Stimulated activated CD8-positive, alpha-beta memory T cell treated with anti-CD3 and anti-CD28 coated beads, Interleukin-7, amount 100 ng/mL, for 4 hours (primary cell): ENCODE data around the gene STIM1.
A peak's percentile ranks its signal among the peaks of the same experiment; 100 is the strongest.

Experiments used
- DNase-seq, 2 donors: peaks; one replicate each; pipeline ENCODE4 v3.0.0-alpha.2; 2020; ENCODE audit warnings: low read depth in 2 of 2

Gene STIM1

DNA sequence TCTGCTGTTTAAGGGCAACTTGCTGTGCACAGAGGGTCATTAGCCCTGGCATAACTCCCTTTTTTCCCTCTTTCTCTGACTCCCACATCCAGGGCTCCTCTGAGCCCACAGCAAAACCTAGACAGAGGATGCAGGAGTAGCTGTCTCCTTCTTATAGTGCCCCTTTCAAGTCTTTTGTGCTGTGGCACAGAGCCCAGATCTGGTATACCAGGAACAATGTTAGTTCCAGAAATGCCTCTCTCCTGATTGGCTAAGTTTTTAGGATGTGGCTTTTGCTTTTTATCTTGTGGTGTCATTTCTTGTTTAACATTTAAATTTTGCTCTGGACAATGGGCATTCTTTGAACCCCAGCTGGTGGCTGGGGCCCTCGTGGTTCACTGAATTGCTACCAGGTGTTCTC lies 213.5 kb downstream of the STIM1 start:
- DNase-seq: no peak

DNA sequence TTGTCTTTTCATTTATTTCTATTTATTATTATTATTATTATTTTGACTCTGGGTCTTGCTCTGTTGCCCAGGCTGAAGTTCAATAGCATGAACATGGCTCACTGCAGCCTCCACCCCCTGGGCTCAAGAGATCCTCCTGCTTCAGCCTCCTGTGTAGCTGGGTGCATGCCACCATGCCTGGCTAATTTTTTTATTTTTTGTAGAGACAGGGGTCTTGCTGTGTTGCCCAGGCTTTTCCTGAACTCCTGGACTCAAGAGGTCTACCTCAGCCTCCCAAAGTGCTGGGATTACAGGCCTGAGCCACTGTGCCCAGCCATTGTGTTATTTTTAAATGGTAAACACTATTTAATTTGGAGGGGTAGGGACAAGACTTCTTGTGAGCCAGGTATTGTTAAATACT lies 215.9 kb downstream of the STIM1 start:
- no peak for DNase-seq

DNA sequence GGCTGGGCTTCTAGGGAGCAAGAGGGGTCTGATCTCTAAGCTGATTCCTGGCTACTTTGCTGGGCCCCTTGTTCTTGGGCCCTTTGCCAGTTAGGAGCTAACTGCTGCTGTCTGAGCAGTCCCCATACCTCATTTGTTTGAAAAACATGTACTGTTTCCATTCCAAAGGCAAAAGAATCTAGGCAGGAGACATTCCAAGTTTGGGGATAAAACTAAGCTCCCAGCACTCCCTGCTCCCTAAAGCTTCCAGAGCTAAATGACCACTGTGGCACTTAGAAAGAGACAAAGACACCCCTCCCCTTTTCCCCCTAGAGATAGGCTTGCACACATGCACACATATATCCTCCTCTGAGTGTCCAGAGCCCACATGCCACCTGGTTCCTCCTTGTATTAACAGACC lies 216.4 kb downstream of the STIM1 start:
- DNase-seq: no peak

DNA sequence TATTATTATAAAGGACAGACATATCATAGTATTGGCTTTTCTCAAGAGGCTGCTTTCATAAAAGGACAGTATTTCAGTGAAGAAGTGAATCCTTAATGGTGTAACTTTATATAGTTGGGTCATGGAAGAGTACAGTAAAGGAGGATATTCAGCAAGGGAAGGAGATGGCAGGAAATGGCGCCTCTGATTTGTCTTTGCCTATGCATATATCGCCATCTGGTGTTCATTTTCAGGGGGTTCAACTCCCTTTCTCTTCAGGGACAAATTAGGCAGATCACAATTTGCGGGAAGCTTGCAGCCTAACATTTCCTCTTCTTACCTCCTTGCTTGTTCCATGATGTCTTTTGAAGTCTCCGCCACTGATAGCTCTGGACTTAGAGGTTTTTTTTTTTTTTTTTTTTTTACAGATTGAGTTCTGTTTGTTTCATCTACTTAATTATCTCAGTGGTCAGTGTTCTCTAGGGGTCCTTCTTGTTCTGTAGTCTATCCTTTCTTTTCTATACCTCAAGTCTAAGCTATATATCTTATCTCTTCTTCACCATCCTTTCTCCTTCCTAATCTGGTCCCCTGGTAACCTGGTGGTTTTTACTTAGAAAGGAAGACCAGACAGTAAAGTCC lies 217.3 kb downstream of the STIM1 start:
- peak in 1 of 2 donors; percentile 22 for DNase-seq

DNA sequence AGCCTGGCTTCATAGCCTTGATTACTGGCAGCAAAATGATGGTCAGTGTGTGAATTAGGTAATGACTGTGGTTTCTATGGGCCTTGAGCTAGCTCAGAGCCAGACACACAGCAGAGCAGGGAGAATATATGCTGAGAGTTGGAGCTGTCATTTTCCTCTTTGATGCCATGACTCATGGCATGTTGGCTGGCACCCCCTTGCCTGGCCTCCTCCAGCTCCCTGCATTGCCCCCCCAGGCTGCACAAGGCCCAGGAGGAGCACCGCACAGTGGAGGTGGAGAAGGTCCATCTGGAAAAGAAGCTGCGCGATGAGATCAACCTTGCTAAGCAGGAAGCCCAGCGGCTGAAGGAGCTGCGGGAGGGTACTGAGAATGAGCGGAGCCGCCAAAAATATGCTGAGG lies 218.8 kb downstream of the STIM1 start:
- no peak for DNase-seq

DNA sequence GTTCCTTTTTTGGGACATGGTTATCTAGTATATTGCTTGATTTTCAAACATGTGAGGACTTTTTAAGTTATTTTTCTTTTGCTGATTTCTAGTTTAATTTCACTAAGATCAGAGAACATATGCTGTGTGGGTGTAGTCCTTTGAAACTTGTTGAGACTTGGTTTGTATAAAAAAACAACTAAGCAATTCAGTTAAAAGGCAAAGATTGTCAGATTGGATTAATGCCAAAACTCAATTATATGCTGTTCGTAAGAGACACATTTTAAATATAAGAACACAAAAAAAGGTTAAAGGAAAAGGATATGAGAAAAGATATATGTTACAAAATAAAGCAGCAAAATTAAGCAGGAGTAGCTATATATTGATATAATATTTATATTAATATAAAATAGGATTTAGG lies 221.3 kb downstream of the STIM1 start:
- DNase-seq: no peak

DNA sequence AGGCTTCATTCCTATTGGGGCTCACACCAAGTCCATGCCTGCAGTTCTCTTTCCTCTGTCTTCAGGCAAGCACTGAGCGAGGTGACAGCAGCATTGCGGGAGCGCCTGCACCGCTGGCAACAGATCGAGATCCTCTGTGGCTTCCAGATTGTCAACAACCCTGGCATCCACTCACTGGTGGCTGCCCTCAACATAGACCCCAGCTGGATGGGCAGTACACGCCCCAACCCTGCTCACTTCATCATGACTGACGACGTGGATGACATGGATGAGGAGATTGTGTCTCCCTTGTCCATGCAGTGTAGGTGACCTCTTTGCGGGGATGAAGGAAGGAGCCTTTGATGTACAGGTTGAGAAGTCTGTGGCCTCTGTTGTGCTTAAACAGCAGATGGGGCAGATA lies 227.7 kb downstream of the STIM1 start:
- no peak for DNase-seq

DNA sequence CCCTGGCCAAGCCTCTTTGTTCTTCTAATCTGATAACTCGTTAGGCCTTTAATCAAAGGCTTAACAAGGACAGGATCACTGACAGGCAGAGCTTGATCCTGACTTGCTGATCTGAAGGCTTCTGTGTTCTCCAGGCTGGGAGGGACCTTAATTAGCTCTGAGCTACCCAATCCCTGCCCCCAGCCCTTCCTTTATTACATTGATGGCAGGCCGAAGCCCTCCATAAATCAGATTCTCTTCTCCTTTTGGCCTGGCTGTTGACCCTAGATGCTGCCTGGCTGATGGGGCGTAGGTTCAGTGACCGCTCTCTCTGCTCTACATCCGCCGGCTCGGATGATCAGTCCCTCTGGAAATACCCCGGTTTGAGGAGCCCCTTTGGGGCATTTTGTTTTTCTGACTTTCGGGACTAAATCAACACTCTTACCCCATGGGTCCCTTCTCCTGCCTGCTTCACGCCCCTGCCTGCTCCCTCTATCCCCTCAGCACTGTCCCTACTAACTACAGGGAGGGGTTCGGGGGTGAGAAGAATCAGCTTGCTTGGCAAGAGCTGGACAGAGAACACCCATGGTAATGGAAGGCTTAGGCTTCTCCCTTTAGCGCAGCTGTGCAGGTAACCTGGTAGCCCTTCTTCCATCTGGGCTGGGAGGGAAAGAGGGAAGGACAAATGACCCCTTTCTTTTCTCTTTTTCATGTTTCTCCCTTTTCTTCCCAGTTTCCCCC lies 229.1 kb downstream of the STIM1 start:
- no peak for DNase-seq

DNA sequence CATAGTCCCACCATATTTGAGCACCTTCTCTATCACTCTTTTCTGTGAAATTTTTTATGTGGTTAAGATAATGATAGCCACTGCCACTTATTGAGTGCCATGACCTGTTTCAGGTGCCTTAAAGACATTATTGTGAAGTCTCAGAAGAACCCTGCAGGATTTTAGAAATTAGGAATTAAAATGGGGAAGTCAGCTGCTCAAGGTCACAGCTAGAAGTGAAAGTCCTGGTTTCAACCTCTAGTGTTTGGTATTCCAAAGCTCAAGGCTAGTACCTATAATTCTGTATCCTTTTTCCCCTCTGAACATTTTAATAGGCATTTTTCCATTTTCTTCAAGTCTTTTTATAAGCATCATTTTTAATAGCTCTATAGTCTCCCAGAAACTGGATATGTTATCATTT lies 230.1 kb downstream of the STIM1 start:
- DNase-seq: no peak

DNA sequence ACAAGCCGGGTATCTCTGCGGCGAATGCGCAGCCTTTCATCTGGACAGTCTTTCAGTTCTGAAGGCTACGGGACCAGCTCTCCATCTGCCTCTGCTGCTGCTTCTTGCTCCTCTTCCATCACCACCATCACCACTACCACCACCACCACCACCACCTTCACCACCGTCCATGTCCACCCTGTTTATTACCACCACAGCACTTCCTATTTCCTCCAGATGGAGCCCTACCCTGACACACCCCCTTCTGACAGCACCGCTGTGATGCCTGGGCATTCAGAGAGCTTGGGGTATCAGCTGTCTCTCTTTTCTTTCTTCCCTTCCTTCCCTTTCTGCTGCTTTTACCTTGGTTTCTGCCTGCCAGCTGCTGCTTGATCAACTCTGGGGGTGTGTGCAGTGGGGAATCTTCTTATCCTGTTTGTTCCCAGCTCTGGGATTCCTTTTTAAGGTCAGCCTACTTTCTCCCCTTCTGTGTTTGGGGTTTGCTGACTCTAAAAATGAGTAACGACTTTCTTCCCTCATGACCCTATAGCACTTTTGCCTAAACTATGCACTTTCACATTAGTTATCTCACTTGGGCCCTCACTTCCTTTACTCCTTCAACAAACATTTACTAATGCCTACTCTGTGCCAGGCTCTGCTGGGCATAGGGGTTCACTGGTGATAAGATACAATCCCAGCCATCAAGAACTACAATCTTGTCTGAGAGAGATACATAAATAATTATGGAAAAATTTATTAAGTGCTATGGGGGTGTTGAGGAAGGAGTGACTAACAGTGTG lies 231.3 kb downstream of the STIM1 start:
- DNase-seq: no peak

DNA sequence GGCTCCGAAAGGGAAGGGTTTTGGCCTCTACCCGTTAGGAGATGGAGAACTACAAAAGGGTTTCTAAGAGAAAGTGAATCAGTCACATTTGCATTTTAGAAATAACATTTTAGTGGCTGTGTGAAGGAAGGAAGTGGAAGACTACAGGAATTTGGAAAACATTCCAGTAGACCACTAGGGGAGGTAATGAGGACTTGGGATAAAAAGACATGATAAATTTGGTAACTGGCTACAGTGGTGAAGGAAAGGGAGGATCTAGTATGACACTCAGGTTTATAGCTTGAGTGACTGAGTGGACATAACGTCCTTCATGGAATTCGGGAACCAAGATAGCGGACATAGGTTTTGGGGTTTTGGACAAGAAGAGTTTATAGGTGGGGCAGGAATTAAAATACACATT lies 232.1 kb downstream of the STIM1 start:
- DNase-seq: no peak

DNA sequence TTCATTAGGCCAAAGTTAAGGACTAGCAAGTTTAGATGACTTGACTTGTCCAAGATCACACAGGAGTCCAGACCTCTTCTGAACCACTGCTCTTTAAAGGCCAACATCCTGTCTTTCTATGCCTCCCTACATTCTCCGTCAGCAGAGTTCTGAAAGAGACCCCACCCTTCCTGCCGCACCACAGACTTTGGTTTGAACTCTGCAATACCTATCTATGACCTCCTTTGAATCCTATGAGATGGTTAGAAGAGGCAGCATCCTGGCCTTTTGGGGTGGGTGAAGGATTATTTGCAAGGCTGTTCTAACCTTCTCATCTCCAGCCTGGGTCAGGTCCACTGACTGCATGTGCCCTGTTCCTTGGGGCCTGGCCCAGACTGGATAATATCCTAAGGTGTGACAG lies 234.8 kb downstream of the STIM1 start:
- no peak for DNase-seq

DNA sequence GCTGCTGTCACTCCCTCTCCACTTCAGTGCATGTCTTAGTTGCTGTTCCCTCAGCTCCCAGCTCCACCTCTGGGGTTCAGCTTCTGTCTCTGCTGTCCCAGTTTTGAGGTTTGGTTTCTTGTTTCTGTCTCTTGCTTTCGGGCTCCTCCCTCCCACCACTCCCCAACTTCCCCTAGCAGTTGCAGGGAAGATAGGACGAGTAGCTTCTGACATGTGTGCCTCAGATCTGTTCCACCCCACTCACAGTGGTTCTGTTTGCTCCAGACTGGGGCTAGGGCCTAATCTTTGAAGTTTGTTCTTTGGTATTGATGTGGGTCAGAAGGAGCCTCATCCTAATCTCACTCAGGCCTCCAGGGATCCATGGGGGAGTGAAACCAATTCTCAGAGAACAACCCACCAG lies 236.6 kb downstream of the STIM1 start:
- DNase-seq: no peak

DNA sequence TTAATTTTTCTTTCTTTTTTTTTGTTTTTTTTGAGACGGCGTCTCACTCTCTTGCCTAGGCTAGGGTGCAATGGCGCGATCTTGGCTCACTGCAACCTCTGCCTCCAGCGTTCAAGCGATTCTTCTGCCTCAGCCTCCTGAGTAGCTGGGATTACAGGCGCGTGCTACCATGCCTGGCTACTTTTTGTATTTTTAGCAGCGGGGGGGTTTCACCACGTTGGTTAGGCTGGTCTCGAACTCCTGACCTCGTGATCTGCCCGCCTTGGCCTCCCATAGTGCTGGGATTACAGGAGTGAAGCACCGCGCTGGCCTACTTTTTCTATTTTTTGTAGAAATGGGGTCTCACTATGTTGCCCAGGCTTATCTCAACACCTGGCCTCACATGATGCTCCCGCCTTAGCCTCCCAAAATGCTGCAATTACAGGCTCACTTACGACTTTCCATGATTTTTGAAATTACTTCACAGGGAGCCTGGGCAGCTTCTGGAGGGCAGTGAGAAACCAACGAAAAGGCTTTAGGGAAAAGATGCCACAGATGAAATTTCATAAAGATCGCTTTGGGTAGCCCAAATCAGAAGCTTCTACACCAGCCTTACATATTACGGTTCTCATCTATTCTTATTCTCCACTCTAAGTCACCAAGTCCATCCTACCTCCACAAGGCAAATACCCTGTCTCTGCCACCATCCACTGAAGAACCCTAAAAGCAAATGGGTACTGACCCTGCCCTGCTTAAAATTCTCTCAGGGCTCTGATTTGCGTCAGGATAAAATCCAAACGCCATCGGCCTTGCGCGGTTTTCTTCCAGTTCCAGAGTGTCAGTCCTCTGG lies 238.3 kb downstream of the STIM1 start:
- no peak for DNase-seq

DNA sequence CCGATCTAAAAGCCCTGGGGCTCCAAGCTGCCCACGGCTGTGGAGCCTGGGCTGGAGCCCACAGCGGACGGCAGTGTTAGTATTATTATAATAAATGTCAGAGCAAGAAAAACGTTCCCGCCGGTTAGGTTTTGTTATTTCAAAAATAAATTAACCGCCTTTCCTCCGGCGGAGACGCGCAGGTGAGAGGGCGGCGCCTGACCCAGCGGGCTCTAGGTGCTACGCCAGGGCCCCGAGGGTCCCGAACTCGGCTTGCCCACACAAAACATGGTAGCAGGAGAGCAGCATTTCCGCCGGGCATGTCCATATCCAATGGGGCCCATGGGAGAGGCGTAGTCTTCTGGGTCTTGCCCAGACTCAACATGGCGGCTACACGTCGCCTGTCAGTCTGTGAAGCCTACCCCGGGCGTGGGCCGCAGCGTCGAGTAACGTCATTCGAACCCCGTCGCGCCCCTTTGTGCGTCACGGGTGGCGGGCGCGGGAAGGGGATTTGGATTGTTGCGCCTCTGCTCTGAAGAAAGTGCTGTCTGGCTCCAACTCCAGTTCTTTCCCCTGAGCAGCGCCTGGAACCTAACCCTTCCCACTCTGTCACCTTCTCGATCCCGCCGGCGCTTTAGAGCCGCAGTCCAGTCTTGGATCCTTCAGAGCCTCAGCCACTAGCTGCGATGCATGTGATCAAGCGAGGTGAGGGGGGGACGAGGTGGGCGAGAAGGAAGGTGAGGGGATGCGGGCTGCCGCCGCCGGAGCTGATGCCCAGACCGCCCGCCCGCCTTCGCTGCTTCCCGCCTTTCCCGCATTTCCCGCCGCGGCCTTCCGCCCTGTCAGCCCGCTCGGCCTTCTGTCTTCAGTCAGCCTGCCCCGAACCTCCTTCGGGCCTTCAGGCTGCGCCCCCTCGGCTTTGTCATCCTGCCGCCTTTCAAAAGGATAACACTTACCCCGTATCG lies 239.2 kb downstream of the STIM1 start, which contains the start of gene RRM1:
RRM1 (plus strand) TSS at position 452 of the 944 bp plus-strand sequence; CDS start at position 666, 214 bp downstream.
- DNase-seq: peak; percentile 86 to 90

DNA sequence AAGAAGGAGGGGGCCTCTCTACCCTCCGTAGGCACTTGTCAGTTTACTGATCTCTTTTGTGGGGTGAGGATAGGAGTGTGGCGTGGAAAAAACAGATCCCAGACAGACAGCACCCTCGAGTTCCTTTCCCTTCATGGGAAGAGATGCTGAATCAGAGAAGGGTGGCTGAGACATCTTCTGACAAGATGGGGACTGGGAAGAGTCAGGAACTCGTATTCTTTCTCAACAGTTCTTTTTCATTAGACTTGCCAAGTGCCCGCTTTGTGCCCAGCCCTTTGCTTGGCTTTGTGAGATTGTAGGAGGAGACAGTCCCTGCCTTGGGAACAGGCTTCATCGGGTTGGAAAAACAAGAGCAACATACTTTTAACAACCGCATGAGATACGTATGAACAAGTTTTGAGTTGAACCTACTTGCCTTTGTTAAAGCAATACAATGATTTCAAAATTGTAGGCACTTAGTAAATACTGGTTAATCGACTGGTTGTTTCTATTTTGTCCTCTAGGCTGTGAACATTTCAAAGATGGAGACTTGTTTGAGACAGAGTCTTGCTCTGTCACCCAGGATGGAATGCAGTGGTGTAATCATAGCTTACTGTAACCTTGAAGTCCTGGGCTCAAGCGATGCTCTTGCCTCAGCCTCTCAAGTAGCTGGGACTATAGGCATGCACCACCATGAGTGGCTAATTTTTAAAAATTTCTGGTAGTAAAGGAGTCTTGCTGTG lies 240.2 kb downstream of the STIM1 start:
- no peak for DNase-seq

DNA sequence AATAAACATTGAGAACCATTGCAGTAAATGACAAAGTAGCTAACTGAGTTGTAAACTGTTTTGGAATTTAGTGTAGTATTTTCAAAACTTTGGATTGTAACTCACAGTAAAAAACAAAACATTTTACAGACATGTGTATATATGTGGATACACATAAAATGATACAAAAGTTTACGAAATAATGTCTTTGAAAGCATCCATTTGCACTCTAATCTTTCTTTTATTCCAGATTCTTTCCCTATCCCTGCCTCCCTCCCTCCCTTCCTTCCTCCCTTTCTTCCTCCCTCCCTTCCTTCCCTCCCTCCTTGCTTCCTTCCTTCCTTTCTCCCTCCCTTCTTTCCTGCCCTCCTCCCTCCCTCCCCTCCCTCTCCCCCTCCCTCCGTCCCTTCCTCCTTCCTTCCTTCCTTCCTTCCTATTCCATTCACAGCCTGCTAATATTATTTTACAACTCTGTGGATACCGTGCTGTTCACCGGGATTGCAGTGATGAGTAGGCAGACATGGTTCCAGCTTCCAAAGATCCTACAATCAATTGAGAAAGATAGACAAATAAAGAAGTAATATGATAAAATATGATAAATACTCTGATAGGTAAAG lies 242.7 kb downstream of the STIM1 start:
- no peak for DNase-seq

DNA sequence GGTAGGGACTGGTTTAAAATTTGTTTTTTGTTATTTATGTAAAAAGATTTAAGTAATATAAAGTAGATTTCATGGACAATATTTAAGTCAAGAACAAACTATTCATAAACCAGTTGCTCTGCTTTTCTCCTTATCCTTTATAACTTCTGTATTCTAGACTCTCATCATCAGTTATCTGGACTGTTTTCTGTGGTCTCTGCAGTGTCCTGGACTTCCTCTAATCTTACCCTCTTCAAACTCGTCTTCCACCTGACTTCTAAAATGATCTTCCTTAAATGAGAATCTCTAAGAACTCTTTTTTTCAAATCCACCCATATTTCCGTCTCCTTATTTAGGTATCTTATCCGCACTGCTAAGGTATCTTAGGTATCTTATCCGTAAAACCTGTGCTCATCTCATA lies 247.2 kb downstream of the STIM1 start:
- DNase-seq: no peak

DNA sequence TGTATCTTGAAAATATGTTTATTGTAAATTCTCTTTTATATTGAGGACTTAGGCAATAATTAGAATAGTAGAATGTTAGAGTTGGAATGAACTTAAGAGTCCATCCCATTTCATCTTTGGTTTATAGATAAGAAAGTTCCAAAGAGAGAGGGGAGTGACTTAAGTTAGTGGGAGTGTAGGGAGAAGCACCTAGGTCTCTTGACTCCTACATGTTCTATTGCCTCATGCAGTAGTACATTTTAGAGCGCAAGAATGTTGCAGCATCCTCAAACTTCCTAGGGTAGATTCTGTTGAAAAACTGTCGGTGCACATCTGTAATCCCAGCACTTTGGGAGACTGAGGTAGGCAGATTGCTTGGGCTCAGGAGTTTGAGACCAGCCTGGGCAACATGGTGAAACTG lies 247.8 kb downstream of the STIM1 start:
- no peak for DNase-seq

DNA sequence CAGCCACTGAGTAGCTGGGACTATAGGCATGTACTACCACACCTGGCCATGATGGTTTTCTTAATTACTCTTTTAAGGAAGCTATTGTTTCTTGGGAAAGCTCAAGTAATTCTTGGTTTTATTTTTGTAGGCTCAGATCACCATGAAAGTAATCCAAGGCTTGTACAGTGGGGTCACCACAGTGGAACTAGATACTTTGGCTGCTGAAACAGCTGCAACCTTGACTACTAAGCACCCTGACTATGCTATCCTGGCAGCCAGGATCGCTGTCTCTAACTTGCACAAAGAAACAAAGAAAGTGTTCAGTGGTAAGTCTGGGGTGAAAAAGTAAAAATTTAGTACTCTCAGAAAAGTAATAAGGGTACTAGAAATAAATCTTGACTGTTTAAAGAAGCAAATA lies 250.5 kb downstream of the STIM1 start:
- DNase-seq: no peak
